Measurements from ENCODE around the gene TAS2R43. TPM values are rescaled to one million over a fixed set of nuclear protein-coding genes. Genes with fewer than 3 reads are reported as not detected.
A peak's percentile ranks its signal among the peaks of the same experiment; 100 is the strongest.
"Not testable (repeated sequence)": the region's sequence is repeated elsewhere in the genome, so short reads cannot be mapped to it uniquely, and the experiment has no call there.

Gene TAS2R43
- total RNA-seq, 1 donor, result 2.3 TPM

DNA sequence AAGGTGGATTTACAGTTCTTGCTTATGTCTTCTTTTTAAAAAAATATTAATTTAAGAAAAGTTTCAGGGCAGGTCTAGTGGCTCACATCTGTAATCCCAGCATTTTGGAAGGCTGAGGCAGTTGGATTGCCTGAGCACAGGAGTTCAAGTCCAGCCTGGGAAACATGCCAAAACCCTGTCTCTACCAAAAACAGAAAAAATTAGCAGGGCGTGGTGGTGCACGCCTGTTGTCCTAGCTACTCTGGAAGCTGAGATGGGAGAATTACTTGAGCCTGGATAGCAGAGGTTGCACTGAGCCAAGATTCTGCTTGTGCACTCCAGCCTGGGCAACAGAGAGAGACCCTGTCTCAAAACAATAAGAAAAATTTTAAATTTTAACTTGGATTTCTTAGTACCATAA is 24.6 kb downstream of the TAS2R43 start:
- TF ChIP-seq, protein P1, sequence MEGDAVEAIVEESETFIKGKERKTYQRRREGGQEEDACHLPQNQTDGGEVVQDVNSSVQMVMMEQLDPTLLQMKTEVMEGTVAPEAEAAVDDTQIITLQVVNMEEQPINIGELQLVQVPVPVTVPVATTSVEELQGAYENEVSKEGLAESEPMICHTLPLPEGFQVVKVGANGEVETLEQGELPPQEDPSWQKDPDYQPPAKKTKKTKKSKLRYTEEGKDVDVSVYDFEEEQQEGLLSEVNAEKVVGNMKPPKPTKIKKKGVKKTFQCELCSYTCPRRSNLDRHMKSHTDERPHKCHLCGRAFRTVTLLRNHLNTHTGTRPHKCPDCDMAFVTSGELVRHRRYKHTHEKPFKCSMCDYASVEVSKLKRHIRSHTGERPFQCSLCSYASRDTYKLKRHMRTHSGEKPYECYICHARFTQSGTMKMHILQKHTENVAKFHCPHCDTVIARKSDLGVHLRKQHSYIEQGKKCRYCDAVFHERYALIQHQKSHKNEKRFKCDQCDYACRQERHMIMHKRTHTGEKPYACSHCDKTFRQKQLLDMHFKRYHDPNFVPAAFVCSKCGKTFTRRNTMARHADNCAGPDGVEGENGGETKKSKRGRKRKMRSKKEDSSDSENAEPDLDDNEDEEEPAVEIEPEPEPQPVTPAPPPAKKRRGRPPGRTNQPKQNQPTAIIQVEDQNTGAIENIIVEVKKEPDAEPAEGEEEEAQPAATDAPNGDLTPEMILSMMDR (IDR thresholded peaks at IDR 0.05; ENCODE audit: insufficient read depth, low read length), result no peak
- no peak overlapping the region for H3K4me3 ChIP-seq (ENCODE audit: low read depth, low read length)
- peak; percentile 74 for DNase-seq (ENCODE audit: low read depth)

- not testable (repeated sequence) for H3K4me3 ChIP-seq (ENCODE audit: low read depth, low read length); DNase-seq (ENCODE audit: low read depth)
Measured at GRCh38 chr12:11062194-11062593, 29.9 kb downstream of the TAS2R43 start, which contains the start of gene TAS2R46. TAS2R46 (minus strand) TSS chr12:11062294; CDS start chr12:11062294, 0 bp downstream.

- no peak overlapping the region for H3K4me3 ChIP-seq (ENCODE audit: low read depth, low read length)
- TF ChIP-seq, protein P1 (IDR thresholded peaks at IDR 0.05; ENCODE audit: insufficient read depth, low read length), result no peak
- no peak for DNase-seq (ENCODE audit: low read depth)
Measured at GRCh38 chr12:11059784-11060183, 32.3 kb downstream of the TAS2R43 start.

- DNase-seq (ENCODE audit: low read depth), result no peak
Measured at GRCh38 chr12:11059041-11059440, 33.1 kb downstream of the TAS2R43 start.

DNA sequence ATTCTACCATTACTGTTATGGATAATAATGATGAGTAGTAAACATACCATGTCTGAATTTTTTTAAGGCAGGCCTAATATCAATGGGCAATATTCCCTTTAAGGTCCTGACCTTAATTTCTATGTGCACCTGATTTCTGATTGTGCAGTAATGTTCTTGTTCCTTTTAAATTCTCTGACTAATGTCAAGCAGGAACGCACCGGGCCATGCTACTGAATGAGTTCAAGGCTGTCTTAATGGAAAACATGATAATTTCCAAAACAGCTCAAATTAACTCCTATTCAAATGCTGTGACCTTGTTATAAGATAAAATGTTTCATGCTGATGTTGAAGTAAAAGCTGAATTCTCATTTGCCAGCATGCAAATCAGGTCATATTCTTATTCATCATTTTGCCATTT is 36.8 kb downstream of the TAS2R43 start:
- DNase-seq (ENCODE audit: low read depth), result no peak
- TF ChIP-seq, protein P1 (IDR thresholded peaks at IDR 0.05; ENCODE audit: insufficient read depth, low read length), result no peak
- H3K4me3 ChIP-seq (ENCODE audit: low read depth, low read length), result no peak overlapping the region

More at GRCh38 chr12:11059041-11059440, 33.1 kb downstream of the TAS2R43 start:
- TF ChIP-seq, protein P1 (IDR thresholded peaks at IDR 0.05; ENCODE audit: insufficient read depth, low read length), result no peak
- H3K4me3 ChIP-seq (ENCODE audit: low read depth, low read length), result no peak overlapping the region

GRCh38 chr12:11049806-11050531 is 42.1 kb downstream of the TAS2R43 start:
- not testable (repeated sequence) for H3K4me3 ChIP-seq (ENCODE audit: low read depth, low read length)

DNA sequence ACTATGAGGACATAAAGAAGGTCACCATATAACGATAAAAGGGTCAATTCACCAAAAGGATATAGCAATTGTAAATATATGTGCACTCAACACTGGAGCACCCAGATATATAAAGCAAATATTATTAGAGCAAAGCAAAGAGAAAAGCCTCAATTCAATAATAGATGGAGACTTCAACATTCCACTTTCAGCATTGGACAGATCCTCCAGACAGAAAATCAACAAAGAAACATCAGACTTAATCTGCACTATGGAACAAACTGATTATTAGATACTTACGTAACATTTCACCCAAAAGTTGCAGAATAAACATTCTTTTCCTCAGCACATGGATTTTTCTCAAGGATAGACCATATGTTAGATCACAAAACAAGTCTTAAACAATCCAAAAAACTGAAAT is 50.7 kb downstream of the TAS2R43 start:
- not testable (repeated sequence) for DNase-seq (ENCODE audit: low read depth); H3K4me3 ChIP-seq (ENCODE audit: low read depth, low read length)

More at GRCh38 chr12:11049806-11050531, 42.1 kb downstream of the TAS2R43 start:
- DNase-seq (ENCODE audit: low read depth), result not testable (repeated sequence)

Small RNA genes lying within 50 kb of the gene (small RNA-seq; reads per million reads assigned to genes)
- gene AC018630.1, result not detected

Other genes starting within 250 kb of the TAS2R43 start
- gene PRR4, start 242.8 kb downstream of the TAS2R43 start, total RNA-seq (ENCODE audit: low replicate concordance), result 3.4 and 7.1 TPM in 2 replicates
- 22.4 and 24.4 TPM in 2 replicates for gene PRH1, start 208.1 kb downstream of the TAS2R43 start, total RNA-seq (ENCODE audit: low replicate concordance)
- gene TAS2R13, start 182.8 kb downstream of the TAS2R43 start, total RNA-seq (ENCODE audit: low replicate concordance), result 2.8 and 7.4 TPM in 2 replicates
- gene PRH2, start 163.1 kb downstream of the TAS2R43 start, total RNA-seq (ENCODE audit: low replicate concordance), result not detected in 2 replicates
- gene TAS2R14, start 153.1 kb downstream of the TAS2R43 start, total RNA-seq (ENCODE audit: low replicate concordance), result 4.1 and 5.2 TPM in 2 replicates
- gene TAS2R50, start 105.4 kb downstream of the TAS2R43 start, total RNA-seq (ENCODE audit: low replicate concordance), result 3.1 and 6.5 TPM in 2 replicates
- gene TAS2R20, start 94.0 kb downstream of the TAS2R43 start, total RNA-seq (ENCODE audit: low replicate concordance), result 1.9 and 5.0 TPM in 2 replicates
- gene TAS2R19, start 69.7 kb downstream of the TAS2R43 start, total RNA-seq (ENCODE audit: low replicate concordance), result 6.3 and 6.5 TPM in 2 replicates
- 6.2 and 13.6 TPM in 2 replicates for gene TAS2R31, start 60.9 kb downstream of the TAS2R43 start, total RNA-seq (ENCODE audit: low replicate concordance)
- 4.7 and 8.8 TPM in 2 replicates for gene TAS2R46, start 30.0 kb downstream of the TAS2R43 start, total RNA-seq (ENCODE audit: low replicate concordance)
- gene TAS2R30, start 42.3 kb upstream of the TAS2R43 start, total RNA-seq (ENCODE audit: low replicate concordance), result 6.9 and 16.4 TPM in 2 replicates
- gene SMIM10L1, start 78.9 kb upstream of the TAS2R43 start, total RNA-seq (ENCODE audit: low replicate concordance), result 6.5 and 8.3 TPM in 2 replicates
- gene TAS2R42, start 94.6 kb upstream of the TAS2R43 start, total RNA-seq (ENCODE audit: low replicate concordance), result not detected in 2 replicates
- gene PRB3, start 177.4 kb upstream of the TAS2R43 start, total RNA-seq (ENCODE audit: low replicate concordance), result not detected in 2 replicates
- gene PRB4, start 218.1 kb upstream of the TAS2R43 start, total RNA-seq (ENCODE audit: low replicate concordance), result not detected in 2 replicates

All from fibroblast of the aortic adventitia (primary cell).